Kidney glomerular epithelial cell (primary cell): ENCODE data around the gene MESP2.

Source experiments
- DNase-seq: peaks from one replicate; lab custom pipeline; 2025; lab: John Stamatoyannopoulos, UW

Gene MESP2

GRCh38 chr15:89755701-89756100, 20.4 kb upstream of the MESP2 start:
- DNase-seq, result no peak

- DNase-seq, result no peak
Measured at GRCh38 chr15:89756897-89757296, 19.2 kb upstream of the MESP2 start.

GRCh38 chr15:89758283-89758682, 17.8 kb upstream of the MESP2 start:
- no peak for DNase-seq

DNA sequence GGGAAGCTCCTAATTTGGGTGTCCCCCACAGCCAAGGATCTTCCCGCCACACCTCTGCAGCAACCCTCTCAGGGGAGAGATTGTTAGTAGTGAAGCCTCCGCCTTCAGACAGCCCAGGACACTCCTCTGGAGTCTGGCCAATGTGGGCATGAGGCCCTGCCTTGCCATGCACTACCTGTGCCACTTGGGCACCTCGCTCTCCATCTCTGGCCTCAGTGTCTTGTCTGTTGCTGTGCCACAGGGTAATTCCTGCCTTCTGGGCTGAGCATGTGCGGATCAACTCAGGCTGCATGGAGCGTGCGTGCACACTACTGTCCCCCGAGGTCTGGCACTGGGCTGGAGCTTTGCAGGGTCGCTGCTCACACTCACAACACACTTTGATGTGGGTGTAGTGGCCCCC, 17.2 kb upstream of the MESP2 start:
- DNase-seq, result no peak

DNA sequence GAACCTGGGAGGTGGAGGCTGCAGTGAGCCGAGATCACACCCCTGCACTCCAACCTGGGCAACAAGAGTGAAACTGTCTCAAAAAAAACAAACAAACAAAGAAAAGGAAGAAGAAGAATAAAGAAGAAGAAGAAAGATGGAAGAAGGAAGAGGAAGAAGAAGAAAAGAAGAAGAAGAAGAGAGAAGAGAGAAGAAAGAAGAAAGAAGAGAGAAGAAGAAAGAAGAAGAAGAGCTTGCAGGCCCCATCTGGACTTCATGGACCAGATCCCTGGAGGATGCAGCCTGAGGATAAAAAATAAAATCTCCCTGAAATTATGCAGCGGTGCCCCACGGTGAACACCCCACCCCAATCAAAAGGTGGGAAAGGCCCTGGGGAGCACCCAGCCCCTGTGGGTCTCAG, 16.3 kb upstream of the MESP2 start:
- DNase-seq, result no peak

DNA sequence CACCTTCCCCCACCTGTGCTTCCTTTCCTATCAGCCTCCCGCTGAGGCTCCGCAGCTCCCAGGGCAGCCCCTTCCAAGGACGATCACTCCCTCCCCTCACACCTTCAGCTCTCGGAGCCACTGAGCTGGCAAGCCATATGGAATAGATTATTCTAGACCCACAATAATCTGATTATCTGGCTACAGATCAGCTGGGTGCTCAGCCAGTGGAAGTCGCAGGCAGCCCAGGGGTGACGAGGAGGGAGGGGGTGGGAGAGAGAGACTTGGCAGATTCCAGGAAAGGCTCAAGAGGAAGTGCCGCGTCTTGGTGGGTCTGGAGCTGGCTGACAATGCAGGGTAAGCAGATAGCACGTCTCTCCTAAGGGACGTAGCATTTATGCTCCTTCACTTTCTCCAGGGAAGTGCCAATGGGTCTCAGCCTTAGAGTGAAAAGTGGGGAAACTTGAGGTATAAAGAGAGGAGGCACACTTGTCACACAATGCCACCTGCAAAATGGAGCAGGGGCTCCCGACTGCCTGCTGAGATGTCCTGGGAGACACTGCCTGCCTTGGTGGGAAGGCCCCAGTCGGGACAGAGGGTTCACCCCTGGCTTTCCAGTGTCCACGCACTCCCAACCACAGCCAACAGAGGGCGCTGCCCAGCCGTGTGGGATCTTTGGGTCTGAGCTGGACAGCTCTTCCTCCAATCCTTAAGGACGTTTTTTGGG, 15.7 kb upstream of the MESP2 start:
- peak; percentile 20 for DNase-seq

DNA sequence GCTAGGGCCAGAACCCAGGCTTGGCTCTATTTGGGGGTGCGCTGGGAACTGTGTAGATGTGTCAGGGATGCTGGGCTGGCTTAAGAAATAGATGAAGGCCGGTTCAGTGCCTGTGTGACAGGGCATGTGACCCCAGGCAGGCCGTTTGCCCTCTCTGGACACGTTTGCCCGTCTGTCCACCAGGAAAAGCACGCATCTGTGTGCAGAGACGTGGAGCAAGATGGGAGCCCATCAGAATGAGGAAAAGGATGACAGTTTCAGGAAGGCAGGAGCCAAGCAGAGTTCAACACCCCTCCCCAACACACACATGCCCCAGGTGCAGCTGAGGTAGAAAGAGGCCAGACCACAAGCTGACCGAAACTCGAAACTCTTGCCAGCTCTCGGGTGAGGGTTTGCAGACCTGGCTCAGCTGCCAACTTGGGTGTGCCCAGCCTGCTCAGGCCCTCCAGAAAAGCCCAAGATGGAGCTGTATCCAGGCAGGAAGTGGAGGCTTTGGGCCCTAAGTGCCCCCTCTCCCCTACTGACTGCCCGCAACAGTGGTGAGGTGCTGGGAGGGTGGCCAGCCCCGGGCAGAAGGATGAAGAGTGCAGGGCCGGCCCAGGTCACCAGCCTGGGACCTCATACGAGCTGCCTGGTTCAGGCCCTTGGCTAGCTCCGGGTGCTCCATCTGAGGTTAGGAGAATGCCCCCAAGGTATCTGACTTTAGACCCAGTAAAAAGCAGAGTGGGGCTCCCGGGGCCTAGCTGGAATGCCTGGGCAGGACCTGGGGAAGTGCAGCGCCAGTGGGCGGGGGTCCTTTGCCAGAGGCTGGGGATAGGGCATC, 14.9 kb upstream of the MESP2 start:
- no peak for DNase-seq

DNA sequence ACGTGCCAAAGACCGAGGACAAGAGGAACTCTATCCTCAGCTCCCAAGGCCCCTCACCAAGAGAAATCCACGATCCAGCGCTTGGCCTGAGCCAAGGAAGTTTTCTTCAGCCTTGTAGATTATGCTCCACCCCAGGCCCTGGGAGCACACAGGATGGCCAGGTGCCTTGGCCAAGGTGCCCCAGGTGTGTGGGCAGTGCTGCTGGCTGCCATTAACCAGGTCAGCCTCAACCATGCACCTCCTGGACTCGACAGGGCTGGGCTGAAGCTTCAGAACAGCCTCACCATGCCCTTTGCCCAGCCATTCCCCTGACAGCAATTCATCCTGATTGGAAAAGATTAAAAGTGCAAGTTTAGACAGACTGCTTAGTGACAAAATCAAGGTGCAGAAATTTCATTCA, 14.2 kb upstream of the MESP2 start:
- DNase-seq, result no peak

GRCh38 chr15:89765694-89766093, 10.4 kb upstream of the MESP2 start:
- DNase-seq, result no peak

- no peak for DNase-seq
Measured at GRCh38 chr15:89766357-89767311, 9.5 kb upstream of the MESP2 start.

GRCh38 chr15:89767411-89767915, 8.7 kb upstream of the MESP2 start:
- DNase-seq, result no peak

- DNase-seq, result no peak
Measured at GRCh38 chr15:89768071-89768500, 8.0 kb upstream of the MESP2 start.

DNA sequence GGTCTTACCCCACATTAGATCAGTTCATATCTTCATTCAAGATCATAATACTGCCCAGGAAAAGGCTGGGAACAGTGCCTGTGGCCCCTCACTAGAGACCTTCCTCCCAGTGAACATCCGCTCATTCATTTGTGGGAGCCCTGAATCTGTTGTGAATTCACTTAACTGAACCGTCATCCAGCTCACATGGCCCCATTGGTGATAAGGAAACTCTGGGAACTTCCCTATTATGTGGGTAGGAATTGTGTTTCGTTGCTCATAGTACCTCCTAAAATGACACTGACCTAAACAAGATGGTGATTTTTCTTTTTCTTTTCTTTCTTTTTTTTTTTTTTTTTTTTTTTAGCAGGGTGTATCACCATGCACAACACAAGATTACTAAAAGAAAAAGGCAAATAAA, 6.8 kb upstream of the MESP2 start:
- DNase-seq, result no peak

GRCh38 chr15:89770041-89770440, 6.1 kb upstream of the MESP2 start:
- DNase-seq, result no peak

DNA sequence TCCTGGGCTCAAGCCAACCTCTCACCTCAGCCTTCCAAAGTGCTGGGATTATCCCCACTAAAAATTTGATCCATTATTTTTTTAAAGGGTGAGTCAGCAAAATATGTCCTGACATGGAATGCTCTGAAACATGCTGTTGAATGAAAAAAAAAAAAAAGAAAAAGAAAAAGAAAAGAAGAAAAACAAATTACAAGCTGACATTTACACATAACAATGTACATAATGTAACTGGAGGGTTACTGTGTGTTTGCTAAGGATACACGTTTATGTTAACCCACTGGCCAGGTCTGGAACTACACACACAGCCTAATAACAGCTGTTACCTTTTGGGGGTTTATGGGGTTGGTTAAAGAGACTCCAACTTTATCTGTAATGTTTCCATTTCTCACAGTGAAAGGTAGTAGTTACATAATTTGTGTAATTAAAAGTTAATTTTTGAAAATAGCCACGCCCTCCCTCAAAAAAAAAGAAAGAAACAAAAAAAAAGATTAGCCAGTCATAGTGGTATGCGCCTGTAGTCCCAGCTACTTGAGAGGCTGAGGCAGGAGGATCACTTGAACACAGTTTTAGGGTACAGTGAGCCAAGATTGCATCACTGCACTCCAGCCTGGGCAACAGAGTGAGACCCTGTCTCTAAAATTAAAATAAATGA, 3.1 kb upstream of the MESP2 start:
- no peak for DNase-seq

- no peak for DNase-seq
Measured at GRCh38 chr15:89774492-89774891, 1.6 kb upstream of the MESP2 start.

DNA sequence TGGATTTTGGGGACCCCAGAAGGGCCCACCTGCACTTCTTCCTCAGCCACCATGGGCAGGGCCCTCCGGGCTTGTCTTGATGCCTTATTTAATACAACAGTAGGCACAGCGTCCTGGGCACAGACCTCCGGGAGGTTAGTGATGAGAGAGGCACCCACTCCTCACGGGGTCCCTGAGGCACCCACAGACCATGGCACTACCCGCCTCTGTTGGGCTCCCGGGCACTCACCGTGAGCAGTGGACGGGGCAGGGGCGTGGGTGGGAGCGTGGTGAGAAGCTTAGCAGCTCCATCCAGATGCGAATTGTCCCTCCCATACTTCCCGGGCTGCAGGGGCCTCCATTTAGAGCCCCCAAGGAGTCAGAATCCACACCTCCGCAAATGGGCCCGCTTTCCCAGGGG, 317 bp upstream of the MESP2 start:
- DNase-seq, result no peak

DNA sequence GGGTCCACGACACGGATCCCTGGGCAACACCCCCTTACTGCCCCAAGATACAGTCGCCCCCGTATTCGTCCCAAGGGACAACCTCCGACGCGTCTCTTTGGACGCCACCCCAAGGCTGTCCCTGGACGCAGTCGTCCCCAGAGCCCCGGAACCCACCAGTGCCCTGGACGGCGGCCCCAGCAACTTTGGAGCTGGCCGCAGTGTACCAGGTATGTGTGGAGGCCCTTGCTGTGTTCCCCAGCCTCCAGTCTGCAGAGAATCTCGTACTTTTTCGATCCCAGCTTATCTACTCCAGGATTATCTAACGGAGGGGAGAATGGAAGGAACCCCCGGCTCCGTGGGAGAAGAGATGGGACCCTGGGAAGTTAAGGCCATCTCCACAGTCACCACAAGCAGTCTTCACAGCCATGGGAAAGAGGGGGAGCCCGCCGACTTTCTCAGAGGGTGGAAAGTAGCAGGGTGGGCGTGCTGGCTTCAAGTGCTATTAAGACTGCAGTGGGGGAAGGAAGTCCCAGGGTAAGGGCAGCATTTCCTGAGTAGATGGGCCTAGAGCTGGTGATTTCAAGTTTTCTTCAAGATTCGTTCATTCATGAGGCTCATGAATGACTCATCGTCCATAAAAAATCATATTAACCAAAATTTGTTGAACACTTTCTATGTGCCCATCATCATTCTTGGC, 1.1 kb downstream of the MESP2 start:
- DNase-seq, result no peak

DNA sequence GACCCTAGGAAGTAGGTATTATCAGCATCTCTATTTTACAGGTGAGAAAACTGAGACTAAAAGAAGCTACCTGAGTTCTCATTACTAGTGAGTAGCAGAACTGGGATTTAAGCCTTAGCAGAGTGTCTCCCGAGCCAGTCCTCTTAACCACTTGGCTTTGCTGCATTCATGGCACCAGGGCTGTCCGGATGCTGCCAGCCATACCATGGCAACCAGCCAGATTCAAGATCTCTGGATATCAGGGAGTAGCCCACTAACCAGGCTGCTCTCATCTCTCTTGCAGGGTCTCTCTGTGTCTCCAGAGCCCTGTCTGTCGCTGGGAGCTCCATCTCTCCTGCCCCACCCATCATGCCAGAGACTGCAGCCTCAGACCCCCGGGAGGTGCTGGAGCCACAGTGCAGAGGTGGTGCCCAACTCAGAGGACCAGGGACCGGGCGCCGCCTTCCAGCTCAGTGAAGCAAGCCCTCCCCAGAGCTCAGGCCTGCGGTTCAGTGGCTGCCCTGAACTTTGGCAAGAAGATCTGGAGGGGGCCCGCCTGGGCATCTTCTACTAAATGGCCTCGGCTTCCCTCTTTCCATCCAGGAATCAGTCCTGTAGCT, 1.7 kb downstream of the MESP2 start:
- no peak for DNase-seq

DNA sequence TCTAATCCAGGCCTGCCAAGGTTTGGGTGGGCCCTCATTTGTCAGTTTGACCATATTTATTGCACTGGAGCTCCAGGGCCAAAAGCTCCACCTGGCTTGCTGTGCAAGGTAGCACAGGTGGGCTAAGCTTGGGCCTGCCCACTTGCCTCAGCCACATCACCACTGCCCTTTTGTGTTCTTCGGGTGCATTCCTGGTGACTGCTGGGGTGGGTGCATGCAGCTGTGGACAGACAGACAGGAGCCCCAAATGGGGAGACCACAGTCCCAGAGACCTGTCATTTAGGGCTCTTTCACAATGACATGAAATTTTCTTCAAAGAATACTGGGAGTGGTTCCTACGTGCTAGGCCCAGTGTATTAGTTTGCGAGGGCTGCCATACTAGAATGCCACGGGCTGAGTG, 2.7 kb downstream of the MESP2 start:
- DNase-seq, result no peak

DNA sequence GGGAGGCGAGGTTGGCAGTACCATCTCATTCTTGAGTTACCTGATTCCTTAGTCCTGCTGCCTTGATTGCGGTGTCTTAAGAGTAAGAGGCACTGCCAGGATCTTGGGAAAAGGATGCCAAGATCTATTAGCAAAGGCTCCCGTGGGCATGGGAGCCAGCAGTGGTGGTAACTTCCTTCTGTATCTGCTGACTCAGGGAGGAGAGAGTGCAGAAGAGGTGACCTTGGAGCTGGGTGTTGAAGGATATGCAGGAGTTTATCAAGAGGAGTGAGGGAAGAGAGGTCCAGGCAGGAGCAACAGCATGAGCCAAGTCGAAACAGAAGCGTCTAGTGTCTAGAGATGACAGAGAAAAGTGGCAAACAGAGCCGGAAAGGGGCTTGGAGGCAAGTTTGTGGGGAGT, 4.5 kb downstream of the MESP2 start:
- no peak for DNase-seq
